ENCODE measurements around the gene UBR4.

Gene UBR4

DNA sequence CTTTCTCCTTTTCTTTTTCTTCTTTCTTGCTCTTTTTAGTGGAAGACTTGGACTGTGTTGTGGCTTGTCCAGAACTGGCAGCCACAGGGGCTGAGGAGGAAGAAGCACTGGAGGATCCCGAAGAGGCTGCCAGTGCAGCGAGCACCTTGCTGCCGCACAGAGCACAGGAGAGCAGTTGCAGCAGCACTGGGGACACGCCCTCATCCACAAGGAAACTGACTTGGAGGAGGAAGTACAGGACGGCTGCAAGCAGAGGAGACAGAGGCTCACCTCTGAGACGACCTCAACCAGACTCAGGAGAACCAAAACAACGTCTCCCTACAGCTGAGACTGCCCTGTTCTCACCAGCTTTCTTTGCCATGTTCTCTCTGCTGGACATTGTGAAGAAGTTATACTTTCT is 88.9 kb downstream of the UBR4 start:
- Histone ChIP-seq H2AK5ac (ENCODE audit: low read length, severe bottlenecking) (no peak overlapping the region), H3K9me3 (ENCODE audit: control insufficient read depth, low read length) (no peaks in the 10 kb centered on the region), H2BK12ac (ENCODE audit: low read length in 2 of 2) (no peak overlapping the region), H3K4ac (ENCODE audit: low read depth in 1 of 2, low read length in 2 of 2) (no peak overlapping the region), H3K14ac (ENCODE audit: low read length in 2 of 2) (no peak overlapping the region), H3K36me3 (ENCODE audit: control insufficient read depth in 1 of 2, insufficient read depth in 2 of 2, low read depth in 1 of 2, low read length in 2 of 2) (peaks cover 70 to 100% of the 10 kb centered on the region in 2 experiments), H3K27me3 (ENCODE audit: control insufficient read depth in 1 of 2, insufficient read depth in 1 of 2, low read length in 2 of 2) (no peaks in the 10 kb centered on the region), H3K27ac (ENCODE audit: low read length, poor library complexity, severe bottlenecking) (no peak overlapping the region), H3K23ac (ENCODE audit: low read length in 2 of 2) (no peak overlapping the region), H3K4me3 (ENCODE audit: insufficient read depth in 1 of 2, low read depth in 1 of 2, low read length in 2 of 2) (no peak overlapping the region), H3K18ac (ENCODE audit: low read depth in 1 of 2, low read length in 2 of 2) (no peak overlapping the region), H2BK120ac (ENCODE audit: low read depth, low read length) (no peak overlapping the region), H3K9ac (ENCODE audit: low read length) (no peak overlapping the region), H3K4me2 (ENCODE audit: low read length, poor library complexity, severe bottlenecking) (no peak overlapping the region), H2BK5ac (ENCODE audit: low read depth, low read length, poor library complexity, severe bottlenecking) (no peak overlapping the region), H4K91ac (ENCODE audit: low read length) (no peak overlapping the region), H4K8ac (ENCODE audit: low read length) (no peak overlapping the region), H2BK15ac (ENCODE audit: low read depth, poor library complexity, severe bottlenecking) (no peak overlapping the region), H3K4me1 (ENCODE audit: control insufficient read depth, insufficient read depth, low read depth, low read length) (no peaks in the 10 kb centered on the region), H3K79me1 (replicated peaks; ENCODE audit: low read length, poor library complexity, severe bottlenecking) (peaks cover 48% of the 10 kb centered on the region), H2AFZ (ENCODE audit: low read depth, low read length) (no peak overlapping the region)
- WGBS: 92% methylated on average over 5 of the region's 7 CpGs
- no peak for DNase-seq

DNA sequence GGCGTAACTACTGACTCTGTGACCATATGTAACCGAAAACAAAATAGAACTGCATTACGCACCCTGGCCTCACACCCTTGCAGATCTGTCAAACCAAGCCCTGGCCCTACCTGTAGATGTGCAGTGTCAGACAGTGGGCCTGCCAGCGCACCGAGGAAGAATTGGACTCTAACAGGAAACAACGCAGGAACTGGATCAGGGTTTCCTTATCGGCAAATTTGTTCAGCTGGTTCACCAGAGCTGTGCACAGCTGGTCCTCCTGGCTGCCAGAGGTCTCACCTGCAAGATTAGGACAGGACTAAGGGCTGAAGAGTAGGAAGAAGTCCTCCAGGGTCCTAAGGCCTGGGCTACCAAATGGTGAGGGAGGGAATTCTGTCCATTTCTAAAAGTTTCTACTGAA is 90.0 kb downstream of the UBR4 start:
- Histone ChIP-seq H3K27ac (ENCODE audit: low read length, poor library complexity, severe bottlenecking) (no peak overlapping the region), H2BK5ac (ENCODE audit: low read depth, low read length, poor library complexity, severe bottlenecking) (no peak overlapping the region), H3K23ac (ENCODE audit: low read length in 2 of 2) (no peak overlapping the region), H3K9ac (ENCODE audit: low read length) (no peak overlapping the region), H3K4ac (ENCODE audit: low read depth in 1 of 2, low read length in 2 of 2) (no peak overlapping the region), H4K91ac (ENCODE audit: low read length) (no peak overlapping the region), H3K18ac (ENCODE audit: low read depth in 1 of 2, low read length in 2 of 2) (no peak overlapping the region), H3K79me1 (replicated peaks; ENCODE audit: low read length, poor library complexity, severe bottlenecking) (peaks cover 37% of the 10 kb centered on the region), H3K36me3 (ENCODE audit: control insufficient read depth in 1 of 2, insufficient read depth in 2 of 2, low read depth in 1 of 2, low read length in 2 of 2) (peaks cover 65 to 100% of the 10 kb centered on the region in 2 experiments), H3K4me3 (ENCODE audit: insufficient read depth in 1 of 2, low read depth in 1 of 2, low read length in 2 of 2) (no peak overlapping the region), H4K8ac (ENCODE audit: low read length) (no peak overlapping the region), H2BK12ac (ENCODE audit: low read length in 2 of 2) (no peak overlapping the region), H2AK5ac (ENCODE audit: low read length, severe bottlenecking) (no peak overlapping the region), H3K27me3 (ENCODE audit: control insufficient read depth in 1 of 2, insufficient read depth in 1 of 2, low read length in 2 of 2) (no peaks in the 10 kb centered on the region), H3K9me3 (ENCODE audit: control insufficient read depth, low read length) (no peaks in the 10 kb centered on the region), H3K4me2 (ENCODE audit: low read length, poor library complexity, severe bottlenecking) (no peak overlapping the region), H2BK15ac (ENCODE audit: low read depth, poor library complexity, severe bottlenecking) (no peak overlapping the region), H2BK120ac (ENCODE audit: low read depth, low read length) (no peak overlapping the region), H3K4me1 (ENCODE audit: control insufficient read depth, insufficient read depth, low read depth, low read length) (no peaks in the 10 kb centered on the region), H2AFZ (ENCODE audit: low read depth, low read length) (no peak overlapping the region), H3K14ac (ENCODE audit: low read length in 2 of 2) (no peak overlapping the region)
- 98% methylated on average over 7 of the region's 7 CpGs for WGBS
- DNase-seq: no peak

DNA sequence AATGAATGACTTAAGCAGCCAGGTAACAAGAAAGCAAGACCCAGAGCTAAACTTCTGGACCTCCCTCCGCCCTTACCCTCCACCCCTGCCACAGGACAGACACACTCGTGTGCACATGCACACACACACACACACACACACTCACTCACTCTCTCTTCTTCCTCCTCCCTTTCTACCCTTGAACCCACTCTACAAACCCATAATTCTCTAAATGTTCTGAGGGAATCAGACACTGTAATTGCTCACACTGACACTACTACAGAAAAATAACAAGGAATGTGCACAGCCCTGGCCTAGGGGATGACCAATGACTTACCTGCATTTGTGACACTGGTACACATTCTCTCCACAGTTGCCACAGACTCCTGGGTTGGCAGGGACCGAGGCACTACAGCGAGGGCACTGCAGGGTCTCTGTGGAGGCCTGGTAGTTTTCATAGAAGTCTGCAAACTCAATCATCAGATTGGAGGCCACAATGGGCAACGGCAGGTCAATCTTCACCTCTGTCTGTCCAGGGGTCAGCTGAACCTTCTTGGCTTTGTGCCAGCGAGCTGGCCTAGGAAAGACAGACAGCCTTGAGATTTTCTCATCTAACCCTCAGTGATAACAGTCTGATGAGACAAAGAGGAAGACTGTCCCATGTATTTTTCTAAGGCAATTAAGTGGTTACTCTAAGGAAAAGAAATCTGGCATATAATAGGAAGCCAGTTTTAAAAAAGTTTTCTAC is 94.8 kb downstream of the UBR4 start:
- Histone ChIP-seq H3K4me2 (ENCODE audit: low read length, poor library complexity, severe bottlenecking) (no peak overlapping the region), H2BK120ac (ENCODE audit: low read depth, low read length) (no peak overlapping the region), H4K8ac (ENCODE audit: low read length) (no peak overlapping the region), H3K18ac (ENCODE audit: low read depth in 1 of 2, low read length in 2 of 2) (no peak overlapping the region), H3K79me1 (replicated peaks; ENCODE audit: low read length, poor library complexity, severe bottlenecking) (peaks cover 24% of the 10 kb centered on the region), H3K14ac (ENCODE audit: low read length in 2 of 2) (no peak overlapping the region), H3K4me3 (ENCODE audit: insufficient read depth in 1 of 2, low read depth in 1 of 2, low read length in 2 of 2) (no peak overlapping the region), H2BK12ac (ENCODE audit: low read length in 2 of 2) (no peak overlapping the region), H3K23ac (ENCODE audit: low read length in 2 of 2) (no peak overlapping the region), H2BK15ac (ENCODE audit: low read depth, poor library complexity, severe bottlenecking) (no peak overlapping the region), H3K9me3 (ENCODE audit: control insufficient read depth, low read length) (no peaks in the 10 kb centered on the region), H3K4me1 (ENCODE audit: control insufficient read depth, insufficient read depth, low read depth, low read length) (peaks cover 15% of the 10 kb centered on the region), H2AK5ac (ENCODE audit: low read length, severe bottlenecking) (no peak overlapping the region), H4K91ac (ENCODE audit: low read length) (no peak overlapping the region), H2AFZ (ENCODE audit: low read depth, low read length) (no peak overlapping the region), H2BK5ac (ENCODE audit: low read depth, low read length, poor library complexity, severe bottlenecking) (no peak overlapping the region), H3K4ac (ENCODE audit: low read depth in 1 of 2, low read length in 2 of 2) (no peak overlapping the region), H3K27ac (ENCODE audit: low read length, poor library complexity, severe bottlenecking) (no peak overlapping the region), H3K36me3 (ENCODE audit: control insufficient read depth in 1 of 2, insufficient read depth in 2 of 2, low read depth in 1 of 2, low read length in 2 of 2) (peaks cover 73 to 100% of the 10 kb centered on the region in 2 experiments), H3K27me3 (ENCODE audit: control insufficient read depth in 1 of 2, insufficient read depth in 1 of 2, low read length in 2 of 2) (no peaks in the 10 kb centered on the region), H3K9ac (ENCODE audit: low read length) (no peak overlapping the region)
- DNase-seq: no peak
- 88% methylated on average over 6 of the region's 6 CpGs for WGBS

DNA sequence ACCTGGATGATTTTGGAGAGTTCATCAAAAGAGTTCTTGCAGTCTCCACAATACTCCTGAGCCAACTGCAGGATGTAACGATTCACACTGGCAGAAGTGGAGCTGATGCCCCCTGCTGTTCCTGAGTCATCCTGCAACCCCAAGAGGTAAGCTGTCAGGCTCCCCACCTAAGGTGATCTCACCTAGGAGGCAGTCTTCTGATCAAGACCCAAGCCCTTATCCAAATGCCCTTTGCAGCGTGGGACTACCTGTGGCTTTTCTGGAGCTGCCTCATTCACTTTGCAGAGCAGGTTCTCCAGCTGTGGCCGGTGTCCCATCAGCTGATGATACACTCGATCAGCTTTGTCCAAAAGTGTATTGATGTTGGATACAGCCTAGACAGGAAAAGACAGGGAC is 96.4 kb downstream of the UBR4 start:
- Histone ChIP-seq H2BK5ac (ENCODE audit: low read depth, low read length, poor library complexity, severe bottlenecking) (no peak overlapping the region), H3K36me3 (ENCODE audit: control insufficient read depth in 1 of 2, insufficient read depth in 2 of 2, low read depth in 1 of 2, low read length in 2 of 2) (peaks cover 71 to 100% of the 10 kb centered on the region in 2 experiments), H4K8ac (ENCODE audit: low read length) (no peak overlapping the region), H3K14ac (ENCODE audit: low read length in 2 of 2) (no peak overlapping the region), H3K4me1 (ENCODE audit: control insufficient read depth, insufficient read depth, low read depth, low read length) (peaks cover 22% of the 10 kb centered on the region), H3K79me1 (replicated peaks; ENCODE audit: low read length, poor library complexity, severe bottlenecking) (peaks cover 21% of the 10 kb centered on the region), H2AFZ (ENCODE audit: low read depth, low read length) (no peak overlapping the region), H2AK5ac (ENCODE audit: low read length, severe bottlenecking) (no peak overlapping the region), H3K27me3 (ENCODE audit: control insufficient read depth in 1 of 2, insufficient read depth in 1 of 2, low read length in 2 of 2) (no peaks in the 10 kb centered on the region), H3K4me2 (ENCODE audit: low read length, poor library complexity, severe bottlenecking) (no peak overlapping the region), H3K27ac (ENCODE audit: low read length, poor library complexity, severe bottlenecking) (peak overlapping the region; percentile 0), H2BK15ac (ENCODE audit: low read depth, poor library complexity, severe bottlenecking) (no peak overlapping the region), H3K18ac (ENCODE audit: low read depth in 1 of 2, low read length in 2 of 2) (no peak overlapping the region), H2BK120ac (ENCODE audit: low read depth, low read length) (no peak overlapping the region), H2BK12ac (ENCODE audit: low read length in 2 of 2) (no peak overlapping the region), H4K91ac (ENCODE audit: low read length) (no peak overlapping the region), H3K4ac (ENCODE audit: low read depth in 1 of 2, low read length in 2 of 2) (no peak overlapping the region), H3K9me3 (ENCODE audit: control insufficient read depth, low read length) (no peaks in the 10 kb centered on the region), H3K4me3 (ENCODE audit: insufficient read depth in 1 of 2, low read depth in 1 of 2, low read length in 2 of 2) (no peak overlapping the region), H3K9ac (ENCODE audit: low read length) (no peak overlapping the region), H3K23ac (ENCODE audit: low read length in 2 of 2) (no peak overlapping the region)
- WGBS: 82% methylated on average over 4 of the region's 4 CpGs
- peak; percentile 30 for DNase-seq

Measured in mesenchymal stem cell (in vitro differentiated cells and primary cell).